HG02759 (cell line): ENCODE measurements around the gene KRTAP12-2.
"Not testable (repeated sequence)": the region's sequence is repeated elsewhere in the genome, so short reads cannot be mapped to it uniquely, and the experiment has no call there.

Source experiments
- ATAC-seq: cut with Tn5 transposase; IDR thresholded peaks from one replicate; pipeline ENCODE4 v1.9.1; 2021; ENCODE audit warnings: mild to moderate bottlenecking, moderate library complexity; ENCODE audit not compliant: unreplicated experiment

KRTAP12-2 gene

DNA sequence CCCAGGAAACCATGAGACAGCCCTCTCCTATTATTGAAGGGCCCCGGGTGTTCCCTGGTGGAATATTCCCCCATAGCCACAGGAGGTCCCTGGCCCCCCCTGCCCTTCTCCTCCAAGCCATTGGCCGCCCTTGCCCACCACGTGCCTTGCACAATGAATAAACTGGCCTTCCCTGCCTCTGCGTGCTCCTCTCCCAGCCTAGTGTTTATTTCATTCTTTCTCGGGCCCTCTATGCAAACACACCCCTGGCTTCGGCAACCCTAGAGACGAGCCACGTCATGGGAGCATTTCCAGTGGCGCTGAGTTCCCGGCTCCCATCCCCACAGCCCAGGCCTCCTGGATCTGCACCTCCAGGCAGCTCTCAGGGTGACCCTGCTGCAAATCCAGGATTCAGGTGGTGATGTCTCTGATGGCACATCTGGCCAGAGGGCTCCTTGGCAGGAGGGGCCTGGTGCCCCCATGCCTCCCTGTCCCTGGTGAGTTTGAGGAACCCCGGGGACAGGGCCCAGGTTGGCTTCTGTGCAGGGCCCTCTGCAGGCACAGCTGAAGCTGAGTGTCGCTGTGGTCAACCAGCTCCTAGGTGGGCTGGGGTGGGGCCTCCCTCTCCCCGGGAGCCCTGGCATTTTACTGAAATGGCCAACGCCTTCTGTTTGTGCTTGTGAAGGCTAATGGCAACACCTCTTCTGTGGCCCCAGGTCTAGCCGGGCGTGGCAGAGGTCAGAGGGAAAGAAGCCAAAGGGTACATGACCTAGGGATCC lies 36.4 kb upstream of the KRTAP12-2 start:
- ATAC-seq: no peak

DNA sequence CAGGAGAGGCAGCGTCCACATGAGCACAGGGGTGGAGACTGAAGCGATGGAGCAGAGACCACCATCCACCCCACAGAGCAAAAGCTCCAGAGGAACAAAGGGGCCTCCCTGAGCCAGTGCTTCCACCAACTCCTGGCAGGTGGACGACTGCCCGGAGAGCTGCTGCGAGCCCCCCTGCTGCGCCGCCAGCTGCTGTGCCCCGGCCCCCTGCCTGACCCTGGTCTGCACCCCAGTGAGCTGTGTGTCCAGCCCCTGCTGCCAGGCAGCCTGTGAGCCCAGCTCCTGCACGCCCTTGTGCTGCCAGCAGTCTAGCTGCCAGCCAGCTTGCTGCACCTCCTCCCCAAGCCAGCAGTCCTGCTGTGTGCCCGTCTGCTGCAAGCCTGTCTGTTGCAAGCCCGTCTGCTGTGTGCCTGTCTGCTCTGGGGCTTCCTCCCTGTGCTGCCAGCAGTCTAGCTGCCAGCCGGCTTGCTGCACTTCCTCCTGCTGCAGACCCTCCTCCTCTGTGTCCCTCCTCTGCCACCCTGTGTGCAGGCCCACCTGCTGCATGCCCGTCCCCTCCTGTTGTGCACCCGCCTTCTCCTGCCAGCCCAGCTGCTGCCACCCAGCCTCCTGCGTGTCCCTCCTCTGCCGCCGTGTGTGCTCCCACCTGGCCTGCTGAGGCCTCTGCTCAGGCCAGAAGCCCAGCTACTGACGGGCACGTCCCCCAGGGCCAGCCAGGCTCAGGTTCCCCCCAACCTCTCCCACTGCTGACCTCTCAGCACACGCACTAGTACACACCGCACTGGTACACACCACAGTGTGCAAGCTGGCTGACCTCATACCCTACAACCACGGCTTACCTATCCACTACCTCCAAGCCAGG lies 35.6 kb upstream of the KRTAP12-2 start:
- no peak for ATAC-seq

GRCh38 chr21:44701541-44701940 lies 34.8 kb upstream of the KRTAP12-2 start:
- no peak for ATAC-seq

DNA sequence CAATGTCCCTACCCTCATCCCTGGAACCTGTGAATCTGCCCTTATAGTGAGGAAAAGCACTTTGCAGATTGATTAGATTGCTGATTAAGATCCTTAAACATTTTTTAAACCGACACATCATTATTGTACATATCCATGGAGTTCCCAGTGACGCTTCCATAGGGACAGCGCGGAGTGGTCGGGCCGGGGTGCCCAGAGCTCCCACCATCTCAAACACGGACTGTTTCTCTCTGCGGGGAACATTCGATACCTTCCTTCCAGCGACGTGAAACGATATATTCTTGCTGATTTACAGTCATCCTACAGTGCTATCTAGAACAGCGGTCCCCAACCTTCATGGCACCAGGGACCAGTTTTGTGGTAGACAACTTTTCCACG lies 34.3 kb upstream of the KRTAP12-2 start:
- ATAC-seq: no peak

- no peak for ATAC-seq
These were observed 33.6 kb upstream of the KRTAP12-2 start for GRCh38 chr21:44700101-44701022.

DNA sequence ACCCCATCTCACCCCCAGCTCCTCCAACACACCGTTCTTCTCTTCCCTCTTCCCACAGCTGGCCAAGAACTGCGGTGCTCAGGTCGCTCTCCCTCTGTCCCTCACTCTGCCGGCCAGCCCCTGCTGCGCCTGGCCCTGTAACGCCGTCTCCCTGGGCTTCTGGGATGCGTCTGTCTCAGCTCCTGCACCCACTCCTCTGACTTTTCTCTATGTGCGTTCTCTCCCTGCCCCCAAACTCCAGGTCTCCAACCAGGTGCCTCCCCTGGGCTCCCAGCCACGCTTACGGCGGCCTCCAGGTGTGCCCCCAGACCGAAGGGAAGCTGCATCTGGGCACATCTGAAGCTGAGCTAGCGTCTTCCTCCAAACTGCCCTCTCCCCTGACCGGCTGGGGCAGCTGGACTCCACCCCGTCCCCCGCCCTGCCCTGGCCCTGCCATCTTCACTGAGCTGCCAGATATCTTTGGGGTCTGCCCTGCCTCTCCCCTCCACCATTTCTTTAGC lies 32.8 kb upstream of the KRTAP12-2 start:
- no peak for ATAC-seq

DNA sequence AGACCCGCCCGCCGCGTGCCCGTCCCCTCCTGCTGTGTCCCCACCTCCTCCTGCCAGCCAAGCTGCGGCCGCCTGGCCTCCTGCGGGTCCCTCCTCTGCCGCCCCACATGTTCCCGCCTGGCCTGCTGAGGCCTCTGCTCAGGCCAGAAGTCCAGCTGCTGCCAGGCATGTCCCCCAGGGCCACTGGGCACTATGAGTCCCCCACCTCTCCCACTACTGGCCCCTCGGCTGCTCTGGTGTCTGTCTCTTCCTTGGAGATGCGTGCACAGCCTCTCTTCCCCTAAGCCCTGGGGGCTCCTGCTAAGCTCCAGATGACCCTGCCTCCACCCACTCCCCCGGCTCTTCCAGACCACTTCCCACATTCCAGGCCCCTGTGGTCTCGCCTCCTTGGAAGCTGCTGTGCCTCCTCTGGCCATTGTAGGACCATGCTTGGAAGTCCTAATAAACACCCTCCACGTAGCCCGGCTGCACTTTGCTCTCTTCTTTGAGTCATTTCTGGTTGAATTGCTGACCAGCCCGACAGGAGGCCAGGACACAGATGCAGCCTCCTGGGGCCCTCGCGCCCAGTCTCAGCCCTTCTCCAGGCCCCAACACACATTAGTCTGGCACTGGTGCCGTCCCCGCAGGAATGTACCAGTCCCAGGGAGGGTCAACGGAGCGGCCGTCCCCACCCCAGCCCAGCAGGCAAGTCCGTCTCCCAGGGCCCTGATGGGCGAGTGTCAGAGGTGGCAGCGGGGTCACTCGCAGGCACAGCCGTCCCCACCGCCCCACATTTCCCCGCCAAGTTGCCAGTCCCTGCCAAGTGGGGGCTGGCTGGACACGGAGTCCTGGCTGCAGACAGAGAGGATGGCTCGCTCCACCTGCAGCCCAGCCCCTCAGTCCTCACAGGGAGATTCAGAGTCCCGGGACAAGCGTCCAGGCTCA lies 31.3 kb upstream of the KRTAP12-2 start:
- ATAC-seq: no peak

DNA sequence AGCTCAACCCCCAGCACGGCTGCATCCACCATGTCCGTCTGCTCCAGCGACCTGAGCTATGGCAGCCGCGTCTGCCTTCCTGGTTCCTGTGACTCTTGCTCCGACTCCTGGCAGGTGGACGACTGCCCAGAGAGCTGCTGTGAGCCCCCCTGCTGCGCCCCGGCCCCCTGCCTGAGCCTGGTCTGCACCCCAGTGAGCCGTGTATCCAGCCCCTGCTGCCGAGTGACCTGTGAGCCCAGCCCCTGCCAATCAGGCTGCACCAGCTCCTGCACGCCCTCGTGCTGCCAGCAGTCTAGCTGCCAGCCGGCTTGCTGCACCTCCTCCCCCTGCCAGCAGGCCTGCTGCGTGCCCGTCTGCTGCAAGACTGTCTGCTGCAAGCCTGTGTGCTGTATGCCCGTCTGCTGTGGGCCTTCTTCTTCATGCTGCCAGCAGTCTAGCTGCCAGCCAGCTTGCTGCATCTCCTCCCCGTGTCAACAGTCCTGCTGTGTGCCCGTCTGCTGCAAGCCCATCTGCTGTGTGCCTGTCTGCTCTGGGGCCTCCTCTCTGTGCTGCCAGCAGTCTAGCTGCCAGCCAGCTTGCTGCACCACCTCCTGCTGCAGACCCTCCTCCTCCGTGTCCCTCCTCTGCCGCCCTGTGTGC lies 30.6 kb upstream of the KRTAP12-2 start, which contains the start of gene KRTAP10-12:
TSS of gene KRTAP10-12 (plus strand) at position 1 of the 639 bp plus-strand sequence. CDS start at position 31, 30 bp downstream.
- ATAC-seq: not testable (repeated sequence)

DNA sequence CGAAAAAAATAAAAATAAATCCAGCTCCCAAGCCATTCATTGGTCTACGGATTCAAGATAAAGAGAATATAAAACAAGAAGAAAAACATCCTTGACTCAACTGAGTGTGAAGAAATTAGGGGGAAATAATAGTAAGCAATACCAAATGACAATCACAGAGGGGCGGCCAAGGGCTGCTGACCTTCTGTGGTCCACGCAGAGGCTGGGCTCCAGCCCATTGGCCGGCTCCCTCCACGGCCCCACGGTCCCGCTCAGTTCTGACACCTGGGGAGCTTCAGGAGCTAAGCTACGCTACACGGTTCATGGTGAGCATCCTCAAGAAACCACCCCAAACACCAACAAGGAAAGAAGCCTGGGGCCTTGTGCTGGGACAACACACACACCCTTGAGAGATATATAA lies 29.8 kb upstream of the KRTAP12-2 start:
- ATAC-seq: no peak

DNA sequence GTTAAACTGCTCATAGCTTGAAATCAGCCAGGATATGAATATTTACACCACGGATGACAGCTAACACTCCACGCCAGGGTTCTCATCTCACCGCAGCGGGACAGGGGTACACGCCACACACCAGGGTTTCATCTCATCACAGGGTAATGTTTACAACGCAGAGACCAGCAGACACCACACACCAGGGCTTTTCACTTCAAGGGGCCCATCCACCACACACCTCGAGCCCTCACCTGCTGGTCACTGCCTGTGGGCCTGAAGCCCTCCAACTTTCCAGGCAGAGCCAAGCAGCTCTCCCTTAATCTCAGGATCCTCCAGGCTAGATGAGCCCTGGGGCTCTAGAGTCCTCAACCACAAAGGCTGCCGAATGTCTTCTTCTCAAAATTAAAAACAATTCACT lies 28.9 kb upstream of the KRTAP12-2 start:
- no peak for ATAC-seq

GRCh38 chr21:44695184-44695583 lies 28.5 kb upstream of the KRTAP12-2 start:
- no peak for ATAC-seq

DNA sequence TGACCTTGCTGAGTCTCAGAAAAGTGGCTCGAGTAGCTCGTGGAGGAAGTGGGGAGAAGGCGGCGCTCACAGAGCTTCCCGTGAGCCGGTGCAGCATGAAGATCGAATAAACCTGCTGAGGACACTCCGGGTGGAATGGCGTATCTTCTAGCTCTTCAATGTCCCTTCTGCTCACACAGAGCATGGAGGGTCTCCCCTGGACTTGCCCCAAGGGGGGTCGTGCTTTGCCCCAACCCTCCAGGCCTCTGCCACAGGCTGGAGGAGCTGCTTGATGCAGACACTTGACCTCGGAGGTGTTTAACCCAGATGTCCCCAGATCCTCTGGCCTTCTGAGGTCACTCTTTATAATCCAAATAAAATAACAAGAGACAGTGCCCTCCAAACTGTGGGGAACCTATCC lies 28.0 kb upstream of the KRTAP12-2 start:
- ATAC-seq: no peak

DNA sequence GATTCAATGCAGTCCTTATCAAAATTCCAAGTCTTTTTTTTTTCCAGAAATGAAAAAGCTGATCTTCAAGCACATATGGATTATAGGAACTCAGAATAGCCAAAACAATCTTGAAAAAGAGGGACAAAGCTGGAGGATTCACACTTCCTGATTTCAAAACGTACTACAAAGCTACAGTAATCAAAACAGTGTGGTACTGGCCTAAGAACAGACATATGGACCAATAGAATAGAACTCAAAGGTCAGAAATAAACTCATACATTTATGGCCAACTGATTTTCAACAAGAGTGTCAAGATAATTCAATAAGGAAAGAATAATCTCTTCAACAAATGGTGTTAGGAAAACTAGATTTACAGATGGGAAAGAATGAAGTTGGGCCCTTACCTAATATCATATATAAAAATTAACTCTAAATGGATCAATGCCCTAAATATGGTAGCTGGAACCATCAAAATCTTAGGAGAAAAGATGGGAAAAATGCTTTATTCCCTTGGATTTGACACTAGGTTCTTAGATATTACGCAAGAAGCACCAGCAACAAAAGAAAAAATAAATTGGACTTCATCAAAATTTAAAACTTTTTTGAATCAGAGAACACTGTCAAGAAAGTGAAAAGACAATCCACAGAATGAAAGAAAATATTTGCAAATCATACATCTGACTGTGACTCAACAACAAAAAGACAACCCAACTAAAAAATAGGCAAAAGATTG lies 26.2 kb upstream of the KRTAP12-2 start:
- ATAC-seq: no peak

DNA sequence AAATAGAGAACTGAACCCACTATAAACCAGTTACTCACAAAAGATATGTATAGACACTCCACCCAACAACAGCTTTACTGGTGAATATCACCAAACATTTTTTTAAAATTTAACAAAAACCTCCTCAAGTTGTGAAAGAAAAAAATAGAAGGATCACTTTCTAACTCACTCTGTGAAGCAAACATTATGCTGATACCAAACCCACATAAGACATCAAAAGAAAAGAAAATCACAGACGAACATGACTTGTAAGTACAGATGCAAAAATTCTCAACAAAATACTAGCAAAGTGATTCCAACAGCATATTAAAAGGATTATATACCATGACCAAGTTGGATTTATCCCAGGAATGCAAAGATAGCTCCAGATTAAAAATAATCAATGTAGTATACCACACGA lies 25.0 kb upstream of the KRTAP12-2 start:
- ATAC-seq: no peak

DNA sequence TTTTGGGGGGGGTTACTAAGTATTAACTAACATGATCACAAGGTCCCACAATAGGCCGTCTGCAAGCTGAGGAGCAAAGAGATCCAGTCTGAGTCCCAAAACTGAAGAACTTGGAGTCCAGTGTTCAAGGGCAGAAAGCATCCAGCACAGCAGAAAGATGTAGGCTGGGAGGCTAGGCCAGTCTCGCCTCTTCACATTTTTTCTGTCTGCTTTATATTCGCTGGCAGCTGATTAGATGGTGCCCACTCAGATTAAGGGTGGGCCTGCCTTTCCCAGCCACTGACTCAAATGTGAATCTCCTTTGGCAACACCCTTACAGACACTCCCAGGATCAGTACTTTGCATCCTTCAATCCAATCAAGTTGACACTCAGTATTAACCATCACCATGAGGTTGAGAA lies 23.0 kb upstream of the KRTAP12-2 start:
- ATAC-seq: not testable (repeated sequence)

DNA sequence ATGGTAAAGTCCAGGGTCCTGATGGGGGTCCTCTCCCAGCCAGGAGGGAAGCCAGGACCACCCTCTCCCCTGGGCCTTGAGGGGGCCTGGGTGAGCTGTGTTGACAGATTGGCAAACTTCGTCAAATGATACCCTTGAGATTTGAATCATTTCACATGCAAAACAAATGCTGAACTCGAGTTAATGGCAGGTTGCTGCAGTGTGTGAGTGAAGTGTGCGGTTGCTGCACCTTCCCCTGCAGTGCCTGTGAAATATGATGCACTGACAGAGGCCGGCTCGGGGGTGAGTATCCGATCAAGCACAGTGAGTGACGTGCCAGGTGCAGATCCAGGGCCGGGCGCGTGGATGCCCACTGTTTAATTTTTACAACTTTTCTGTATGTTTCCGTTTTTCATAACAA lies 20.9 kb upstream of the KRTAP12-2 start:
- ATAC-seq: no peak

- no peak for ATAC-seq
These were observed 20.3 kb upstream of the KRTAP12-2 start for GRCh38 chr21:44686843-44687561.
